ENCODE results near the gene TRIM58.

- TF ChIP-seq CTCF (IDR thresholded peaks at IDR 0.05; ENCODE audit: poor library complexity) (no peak), EZH2phosphoT487 (IDR thresholded peaks at IDR 0.05; ENCODE audit: low read depth, severe bottlenecking, unreplicated experiment) (no peak), EZH2 (IDR thresholded peaks at IDR 0.05; ENCODE audit: borderline replicate concordance) (no peak)
These were observed 34.9 kb upstream of the TRIM58 start for GRCh38 chr1:247822060-247822459.

Data from hepatocyte (in vitro differentiated cells).